Stimulated activated CD8-positive, alpha-beta memory T cell treated with anti-CD3 and anti-CD28 coated beads, Interleukin-2, amount 100 ng/mL, for 48 hours (primary cell): ENCODE data around the gene TTC4.

Experiments
- DNase-seq, 2 donors: peaks; one replicate each; pipeline ENCODE4 v3.0.0-alpha.2; 2020; ENCODE audit warnings: low read depth in 2 of 2

TTC4 gene

GRCh38 chr1:54782156-54782555 lies 66.5 kb downstream of the TTC4 start:
- DNase-seq: no peak

- DNase-seq: no peak
Measured at GRCh38 chr1:54782588-54782987, 66.9 kb downstream of the TTC4 start.

- DNase-seq: no peak
Measured at GRCh38 chr1:54784066-54784465, 68.4 kb downstream of the TTC4 start.

DNA sequence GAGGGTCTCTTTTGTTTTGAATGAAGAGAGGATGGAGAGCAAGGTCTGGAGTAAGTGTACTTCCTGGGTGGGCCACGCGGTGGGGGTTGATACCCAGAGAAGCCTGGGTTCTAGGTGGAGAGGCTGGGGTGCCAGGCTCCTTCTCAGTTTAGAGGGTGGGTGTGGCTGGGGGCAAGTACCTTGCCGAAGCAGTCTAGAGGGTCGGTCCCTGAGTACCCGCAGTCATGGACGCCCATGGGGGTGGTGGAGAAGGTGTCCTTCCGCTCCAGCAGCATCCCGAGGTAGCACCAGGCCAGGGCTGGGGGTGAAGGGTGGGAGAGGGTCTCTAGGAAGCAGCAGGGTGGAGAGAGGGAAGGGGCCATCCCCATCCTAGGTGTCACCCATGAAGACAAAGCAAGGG lies 71.1 kb downstream of the TTC4 start:
- DNase-seq: no peak

- DNase-seq: no peak
Measured at GRCh38 chr1:54787604-54788003, 71.9 kb downstream of the TTC4 start.

GRCh38 chr1:54788459-54788858 lies 72.8 kb downstream of the TTC4 start:
- DNase-seq: no peak

GRCh38 chr1:54791880-54792522 lies 76.3 kb downstream of the TTC4 start:
- peak; percentile 41 to 54 for DNase-seq
